HEK293 (cell line): Measurements from ENCODE around the gene ACSL3.

ENCODE experiments used
- CTCF ChIA-PET: fragments of 350-600 bp; formaldehyde crosslinking; extraction: SDS; loops from one replicate; lab custom pipeline; 2021; ENCODE audit warnings: antibody characterized with exemption; lab: Yijun Ruan, JAX
- POLR2A ChIA-PET: fragments of 300-600 bp; formaldehyde crosslinking; extraction: SDS; loops from one replicate; lab custom pipeline; 2020; ENCODE audit warnings: antibody characterized with exemption, inconsistent platforms; lab: Yijun Ruan, JAX
- H3K27ac ChIP-seq: fragments of 200-500 bp; sonication (Bioruptor generic); 2 replicates; pipeline ENCODE4 v1.5.1; 2014; ENCODE audit warnings: low read depth, low read length, control low read depth, inconsistent platforms; ENCODE audit errors: extremely low read depth
- H3K36me3 ChIP-seq, 2 experiments: fragments of 200-500 bp in 1 of 2; sonication (Bioruptor generic) in 1 of 2; 1 replicate in 1 of 2; 2 replicates in 1 of 2; pipeline ENCODE4 v1.5.1; 2014 to 2017; ENCODE audit warnings: inconsistent platforms in 2 of 2, low read length in 2 of 2; ENCODE audit not compliant: control insufficient read depth in 2 of 2, insufficient read depth in 1 of 2
- H3K4me1 ChIP-seq: fragments of 200-500 bp; sonication (Bioruptor generic); 2 replicates; pipeline ENCODE4 v1.5.1; 2014; ENCODE audit warnings: mild to moderate bottlenecking, low read length, inconsistent platforms; ENCODE audit not compliant: control insufficient read depth, insufficient read depth
- H3K4me3 ChIP-seq: 2 replicates; pipeline ENCODE4 v1.5.1; 2011; ENCODE audit warnings: low read depth, mild to moderate bottlenecking, control low read depth, low read length, moderate library complexity
- H3K9me3 ChIP-seq: fragments of 200-500 bp; sonication (Bioruptor generic); 2 replicates; pipeline ENCODE4 v1.5.1; 2014; ENCODE audit warnings: low read depth, low read length, inconsistent platforms; ENCODE audit not compliant: control insufficient read depth, insufficient read depth
- HOXC10 ChIP-seq: sonication (generic); formaldehyde crosslinking; IDR thresholded peaks from 2 replicates; pipeline ENCODE4 v1.8.1; 2023; ENCODE audit warnings: mild to moderate bottlenecking, missing genetic modification reagents
- KLF9 ChIP-seq: fragments of 450-650 bp; formaldehyde crosslinking; IDR thresholded peaks from 2 replicates; pipeline ENCODE4 v1.5.1; 2016; ENCODE audit warnings: missing biosample characterization, missing genetic modification characterization, low read depth
- MYNN ChIP-seq: fragments of 450-650 bp; formaldehyde crosslinking; IDR thresholded peaks from 2 replicates; pipeline ENCODE4 v1.5.1; 2016; ENCODE audit warnings: missing biosample characterization, missing genetic modification characterization, borderline replicate concordance
- OSR2 ChIP-seq: fragments of 450-650 bp; formaldehyde crosslinking; IDR thresholded peaks from 2 replicates; pipeline ENCODE4 v1.5.1; 2016; ENCODE audit warnings: missing biosample characterization, missing genetic modification characterization
- OVOL3 ChIP-seq: fragments of 450-650 bp; formaldehyde crosslinking; IDR thresholded peaks from 2 replicates; pipeline ENCODE4 v1.5.1; 2016; ENCODE audit warnings: missing biosample characterization, missing genetic modification characterization
- ZBTB17 ChIP-seq: fragments of 450-650 bp; formaldehyde crosslinking; IDR thresholded peaks from 2 replicates; pipeline ENCODE4 v1.5.1; 2016; ENCODE audit warnings: missing biosample characterization, missing genetic modification characterization
- ZNF140 ChIP-seq: fragments of 450-650 bp; formaldehyde crosslinking; IDR thresholded peaks from 2 replicates; pipeline ENCODE4 v1.5.1; 2016; ENCODE audit warnings: missing biosample characterization, missing genetic modification characterization
- ZNF324 ChIP-seq: fragments of 450-650 bp; formaldehyde crosslinking; IDR thresholded peaks from 2 replicates; pipeline ENCODE4 v1.5.1; 2016; ENCODE audit warnings: missing biosample characterization, missing genetic modification characterization
- ZNF426 ChIP-seq: fragments of 450-650 bp; formaldehyde crosslinking; IDR thresholded peaks from 2 replicates; pipeline ENCODE4 v1.5.1; 2017; ENCODE audit warnings: missing biosample characterization, missing genetic modification characterization, mild to moderate bottlenecking, inconsistent platforms, moderate library complexity
- ZNF558 ChIP-seq: fragments of 450-650 bp; formaldehyde crosslinking; IDR thresholded peaks from 2 replicates; pipeline ENCODE4 v1.5.1; 2016; ENCODE audit warnings: missing biosample characterization, missing genetic modification characterization
- ZNF571 ChIP-seq: fragments of 450-650 bp; formaldehyde crosslinking; IDR thresholded peaks from 2 replicates; pipeline ENCODE4 v1.5.0; 2017; ENCODE audit warnings: missing biosample characterization, missing genetic modification characterization
- ZNF660 ChIP-seq: fragments of 450-650 bp; IDR thresholded peaks from 2 replicates; pipeline ENCODE4 v1.5.1; 2018; ENCODE audit warnings: missing biosample characterization, mild to moderate bottlenecking, missing genetic modification characterization
- ZNF677 ChIP-seq: fragments of 450-650 bp; IDR thresholded peaks from 2 replicates; pipeline ENCODE4 v1.5.0; 2018; ENCODE audit warnings: missing biosample characterization, mild to moderate bottlenecking, missing genetic modification characterization, moderate library complexity
- ZNF843 ChIP-seq: fragments of 450-650 bp; formaldehyde crosslinking; IDR thresholded peaks from 2 replicates; pipeline ENCODE4 v1.5.1; 2016; ENCODE audit warnings: missing biosample characterization, missing genetic modification characterization
- TF ChIP-seq, protein P1 (sequence below): fragments of 450-650 bp; formaldehyde crosslinking; IDR thresholded peaks from 2 replicates; pipeline ENCODE4; 2016; ENCODE audit warnings: missing biosample characterization, missing genetic modification characterization
- TF ChIP-seq, protein P2 (sequence below): fragments of 450-650 bp; formaldehyde crosslinking; IDR thresholded peaks from 2 replicates; pipeline ENCODE4 v1.5.1; 2016; ENCODE audit warnings: missing biosample characterization, missing genetic modification characterization
- TF ChIP-seq, protein P3 (sequence below): fragments of 450-650 bp; formaldehyde crosslinking; IDR thresholded peaks from 2 replicates; pipeline ENCODE4 v1.5.0; 2017; ENCODE audit warnings: missing biosample characterization, missing genetic modification characterization, borderline replicate concordance
- TF ChIP-seq, protein P4 (sequence below): fragments of 450-650 bp; formaldehyde crosslinking; IDR thresholded peaks from 2 replicates; pipeline ENCODE4 v1.5.1; 2016; ENCODE audit warnings: missing biosample characterization, missing genetic modification characterization, borderline replicate concordance

Gene ACSL3

DNA sequence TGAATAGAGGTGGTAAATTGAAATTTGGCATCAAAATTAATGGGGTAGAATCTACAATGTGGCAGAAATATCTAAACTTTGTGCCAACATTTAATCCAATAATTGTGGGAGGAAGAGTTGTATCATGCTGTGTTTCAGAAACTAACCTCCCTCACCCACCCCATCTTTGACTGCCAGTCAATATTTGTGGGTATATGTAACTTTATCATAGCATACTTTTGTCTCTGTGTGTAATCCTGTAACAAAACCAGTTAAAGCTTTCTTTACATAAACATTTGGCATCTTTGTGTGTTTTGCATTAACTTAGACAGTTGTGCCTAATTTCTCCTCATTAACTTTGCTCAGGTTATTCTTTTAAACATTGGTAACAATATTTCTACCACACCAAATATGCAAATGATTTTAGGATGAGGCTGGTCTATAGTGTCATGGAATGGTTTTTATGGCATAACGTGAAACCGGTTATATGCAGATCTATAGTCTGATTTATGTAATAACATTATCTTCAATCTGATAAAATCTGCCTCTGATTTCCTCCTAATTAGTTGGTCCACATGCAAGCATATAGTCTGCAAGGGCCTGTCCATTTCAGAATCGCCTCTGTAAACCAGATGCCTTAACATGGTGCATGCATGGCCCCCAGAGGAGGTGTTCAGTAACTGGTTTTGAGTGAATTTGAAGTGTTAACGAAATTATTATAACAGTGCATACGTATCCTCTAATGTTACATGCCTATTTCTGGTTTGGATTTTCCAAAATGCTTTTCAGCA, 84.3 kb downstream of the ACSL3 start (continued):
- TF ChIP-seq, protein P1, sequence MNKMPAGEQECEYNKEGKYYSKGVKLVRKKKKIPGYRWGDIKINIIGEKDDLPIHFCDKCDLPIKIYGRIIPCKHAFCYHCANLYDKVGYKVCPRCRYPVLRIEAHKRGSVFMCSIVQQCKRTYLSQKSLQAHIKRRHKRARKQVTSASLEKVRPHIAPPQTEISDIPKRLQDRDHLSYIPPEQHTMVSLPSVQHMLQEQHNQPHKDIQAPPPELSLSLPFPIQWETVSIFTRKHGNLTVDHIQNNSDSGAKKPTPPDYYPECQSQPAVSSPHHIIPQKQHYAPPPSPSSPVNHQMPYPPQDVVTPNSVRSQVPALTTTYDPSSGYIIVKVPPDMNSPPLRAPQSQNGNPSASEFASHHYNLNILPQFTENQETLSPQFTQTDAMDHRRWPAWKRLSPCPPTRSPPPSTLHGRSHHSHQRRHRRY (tag by site-specific recombination), result no peak
- TF ChIP-seq ZNF558 (tag by site-specific recombination), result no peak
- TF ChIP-seq ZNF140 (tag by site-specific recombination), result no peak
- TF ChIP-seq ZNF571 (tag by site-specific recombination), result no peak

DNA sequence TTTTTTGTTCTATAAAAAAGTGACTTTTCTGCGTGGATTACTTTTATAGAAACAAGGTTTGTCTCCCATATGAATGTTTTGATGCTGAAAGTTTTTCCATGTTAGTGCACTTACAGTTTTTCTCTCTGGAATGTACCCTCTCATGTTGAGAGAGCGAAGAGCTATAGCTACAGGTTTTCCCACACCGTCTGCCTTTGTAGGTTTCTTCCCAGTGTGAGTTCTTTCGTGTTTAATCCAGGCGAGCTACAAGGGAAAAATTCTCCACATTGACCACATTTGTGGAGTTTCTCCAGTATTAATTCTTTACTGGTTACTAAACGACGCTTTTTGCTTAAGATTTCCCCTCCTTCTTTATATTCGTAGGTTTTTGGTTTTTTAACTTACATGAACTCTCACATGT, 85.1 kb downstream of the ACSL3 start:
- no peak overlapping the region for H3K27ac ChIP-seq
- ChIA-PET CTCF (interaction anchor here (0.9 kb wide), 1 partner anchor 11 kb away, joined by 3 read pairs; no protein-coding TSS in a partner anchor), POLR2A (no interaction called here)
- no peak overlapping the region for H3K4me3 ChIP-seq
- TF ChIP-seq ZNF677 (tag by site-specific recombination) (no peak), MYNN (tag by site-specific recombination) (no peak), ZNF843 (no peak), OSR2 (tag by site-specific recombination) (no peak), HOXC10 (CRISPR knock-in tag) (no peak), KLF9 (tag by site-specific recombination) (no peak), ZNF324 (tag by site-specific recombination) (no peak)
- TF ChIP-seq, protein P2, sequence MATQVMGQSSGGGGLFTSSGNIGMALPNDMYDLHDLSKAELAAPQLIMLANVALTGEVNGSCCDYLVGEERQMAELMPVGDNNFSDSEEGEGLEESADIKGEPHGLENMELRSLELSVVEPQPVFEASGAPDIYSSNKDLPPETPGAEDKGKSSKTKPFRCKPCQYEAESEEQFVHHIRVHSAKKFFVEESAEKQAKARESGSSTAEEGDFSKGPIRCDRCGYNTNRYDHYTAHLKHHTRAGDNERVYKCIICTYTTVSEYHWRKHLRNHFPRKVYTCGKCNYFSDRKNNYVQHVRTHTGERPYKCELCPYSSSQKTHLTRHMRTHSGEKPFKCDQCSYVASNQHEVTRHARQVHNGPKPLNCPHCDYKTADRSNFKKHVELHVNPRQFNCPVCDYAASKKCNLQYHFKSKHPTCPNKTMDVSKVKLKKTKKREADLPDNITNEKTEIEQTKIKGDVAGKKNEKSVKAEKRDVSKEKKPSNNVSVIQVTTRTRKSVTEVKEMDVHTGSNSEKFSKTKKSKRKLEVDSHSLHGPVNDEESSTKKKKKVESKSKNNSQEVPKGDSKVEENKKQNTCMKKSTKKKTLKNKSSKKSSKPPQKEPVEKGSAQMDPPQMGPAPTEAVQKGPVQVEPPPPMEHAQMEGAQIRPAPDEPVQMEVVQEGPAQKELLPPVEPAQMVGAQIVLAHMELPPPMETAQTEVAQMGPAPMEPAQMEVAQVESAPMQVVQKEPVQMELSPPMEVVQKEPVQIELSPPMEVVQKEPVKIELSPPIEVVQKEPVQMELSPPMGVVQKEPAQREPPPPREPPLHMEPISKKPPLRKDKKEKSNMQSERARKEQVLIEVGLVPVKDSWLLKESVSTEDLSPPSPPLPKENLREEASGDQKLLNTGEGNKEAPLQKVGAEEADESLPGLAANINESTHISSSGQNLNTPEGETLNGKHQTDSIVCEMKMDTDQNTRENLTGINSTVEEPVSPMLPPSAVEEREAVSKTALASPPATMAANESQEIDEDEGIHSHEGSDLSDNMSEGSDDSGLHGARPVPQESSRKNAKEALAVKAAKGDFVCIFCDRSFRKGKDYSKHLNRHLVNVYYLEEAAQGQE (tag by site-specific recombination), result no peak
- TF ChIP-seq, protein P3, sequence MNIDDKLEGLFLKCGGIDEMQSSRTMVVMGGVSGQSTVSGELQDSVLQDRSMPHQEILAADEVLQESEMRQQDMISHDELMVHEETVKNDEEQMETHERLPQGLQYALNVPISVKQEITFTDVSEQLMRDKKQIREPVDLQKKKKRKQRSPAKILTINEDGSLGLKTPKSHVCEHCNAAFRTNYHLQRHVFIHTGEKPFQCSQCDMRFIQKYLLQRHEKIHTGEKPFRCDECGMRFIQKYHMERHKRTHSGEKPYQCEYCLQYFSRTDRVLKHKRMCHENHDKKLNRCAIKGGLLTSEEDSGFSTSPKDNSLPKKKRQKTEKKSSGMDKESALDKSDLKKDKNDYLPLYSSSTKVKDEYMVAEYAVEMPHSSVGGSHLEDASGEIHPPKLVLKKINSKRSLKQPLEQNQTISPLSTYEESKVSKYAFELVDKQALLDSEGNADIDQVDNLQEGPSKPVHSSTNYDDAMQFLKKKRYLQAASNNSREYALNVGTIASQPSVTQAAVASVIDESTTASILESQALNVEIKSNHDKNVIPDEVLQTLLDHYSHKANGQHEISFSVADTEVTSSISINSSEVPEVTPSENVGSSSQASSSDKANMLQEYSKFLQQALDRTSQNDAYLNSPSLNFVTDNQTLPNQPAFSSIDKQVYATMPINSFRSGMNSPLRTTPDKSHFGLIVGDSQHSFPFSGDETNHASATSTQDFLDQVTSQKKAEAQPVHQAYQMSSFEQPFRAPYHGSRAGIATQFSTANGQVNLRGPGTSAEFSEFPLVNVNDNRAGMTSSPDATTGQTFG (tag by site-specific recombination), result no peak
- peaks cover 5 to 6% of the 10 kb centered on the region in 2 experiments for H3K36me3 ChIP-seq
- H3K4me1 ChIP-seq, result no peaks in the 10 kb centered on the region
- H3K9me3 ChIP-seq, result no peaks in the 10 kb centered on the region

DNA sequence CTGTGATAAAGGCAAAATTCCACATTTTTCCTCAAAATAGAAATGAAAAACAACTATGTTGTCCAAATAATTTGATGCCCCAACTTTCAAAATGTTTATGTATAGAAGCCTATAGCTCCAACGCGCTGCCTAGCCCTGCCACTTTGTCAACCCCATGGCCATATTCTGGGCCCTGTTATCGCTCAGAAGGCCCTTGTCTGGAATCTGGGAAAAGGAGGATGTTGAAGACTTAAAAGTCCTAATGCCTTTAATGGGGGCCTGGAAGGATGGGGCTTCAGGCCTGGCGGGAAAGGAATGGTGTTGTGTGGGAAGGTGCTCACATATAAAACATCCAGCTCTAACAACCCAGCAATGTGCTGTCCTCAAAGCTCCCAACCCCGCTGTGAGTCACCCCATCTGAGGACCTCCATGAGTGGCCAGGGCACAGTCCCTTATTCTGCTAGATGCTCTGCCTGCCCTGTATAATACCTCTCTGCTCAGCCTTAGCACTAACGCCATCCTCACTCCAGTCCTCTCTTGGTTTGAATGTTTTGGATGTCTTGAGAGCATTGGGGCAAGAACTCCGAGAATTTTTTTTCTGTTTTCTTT, 86.0 kb downstream of the ACSL3 start:
- H3K4me1 ChIP-seq, result no peaks in the 10 kb centered on the region
- no peaks in the 10 kb centered on the region for H3K9me3 ChIP-seq
- peaks cover 0 to 3% of the 10 kb centered on the region in 2 experiments; a peak in 1 of 3 replicates for H3K36me3 ChIP-seq
- ChIA-PET CTCF (interaction anchor here (0.6 kb wide), 1 partner anchor 333 kb away, joined by 5 read pairs; no protein-coding TSS in a partner anchor), POLR2A (no interaction called here)
- no peak overlapping the region for H3K4me3 ChIP-seq
- H3K27ac ChIP-seq, result no peak overlapping the region
- TF ChIP-seq ZBTB17 (no peak), ZNF660 (tag by site-specific recombination) (no peak), ZNF426 (tag by site-specific recombination) (no peak), OVOL3 (tag by site-specific recombination) (no peak)
- TF ChIP-seq, protein P4, sequence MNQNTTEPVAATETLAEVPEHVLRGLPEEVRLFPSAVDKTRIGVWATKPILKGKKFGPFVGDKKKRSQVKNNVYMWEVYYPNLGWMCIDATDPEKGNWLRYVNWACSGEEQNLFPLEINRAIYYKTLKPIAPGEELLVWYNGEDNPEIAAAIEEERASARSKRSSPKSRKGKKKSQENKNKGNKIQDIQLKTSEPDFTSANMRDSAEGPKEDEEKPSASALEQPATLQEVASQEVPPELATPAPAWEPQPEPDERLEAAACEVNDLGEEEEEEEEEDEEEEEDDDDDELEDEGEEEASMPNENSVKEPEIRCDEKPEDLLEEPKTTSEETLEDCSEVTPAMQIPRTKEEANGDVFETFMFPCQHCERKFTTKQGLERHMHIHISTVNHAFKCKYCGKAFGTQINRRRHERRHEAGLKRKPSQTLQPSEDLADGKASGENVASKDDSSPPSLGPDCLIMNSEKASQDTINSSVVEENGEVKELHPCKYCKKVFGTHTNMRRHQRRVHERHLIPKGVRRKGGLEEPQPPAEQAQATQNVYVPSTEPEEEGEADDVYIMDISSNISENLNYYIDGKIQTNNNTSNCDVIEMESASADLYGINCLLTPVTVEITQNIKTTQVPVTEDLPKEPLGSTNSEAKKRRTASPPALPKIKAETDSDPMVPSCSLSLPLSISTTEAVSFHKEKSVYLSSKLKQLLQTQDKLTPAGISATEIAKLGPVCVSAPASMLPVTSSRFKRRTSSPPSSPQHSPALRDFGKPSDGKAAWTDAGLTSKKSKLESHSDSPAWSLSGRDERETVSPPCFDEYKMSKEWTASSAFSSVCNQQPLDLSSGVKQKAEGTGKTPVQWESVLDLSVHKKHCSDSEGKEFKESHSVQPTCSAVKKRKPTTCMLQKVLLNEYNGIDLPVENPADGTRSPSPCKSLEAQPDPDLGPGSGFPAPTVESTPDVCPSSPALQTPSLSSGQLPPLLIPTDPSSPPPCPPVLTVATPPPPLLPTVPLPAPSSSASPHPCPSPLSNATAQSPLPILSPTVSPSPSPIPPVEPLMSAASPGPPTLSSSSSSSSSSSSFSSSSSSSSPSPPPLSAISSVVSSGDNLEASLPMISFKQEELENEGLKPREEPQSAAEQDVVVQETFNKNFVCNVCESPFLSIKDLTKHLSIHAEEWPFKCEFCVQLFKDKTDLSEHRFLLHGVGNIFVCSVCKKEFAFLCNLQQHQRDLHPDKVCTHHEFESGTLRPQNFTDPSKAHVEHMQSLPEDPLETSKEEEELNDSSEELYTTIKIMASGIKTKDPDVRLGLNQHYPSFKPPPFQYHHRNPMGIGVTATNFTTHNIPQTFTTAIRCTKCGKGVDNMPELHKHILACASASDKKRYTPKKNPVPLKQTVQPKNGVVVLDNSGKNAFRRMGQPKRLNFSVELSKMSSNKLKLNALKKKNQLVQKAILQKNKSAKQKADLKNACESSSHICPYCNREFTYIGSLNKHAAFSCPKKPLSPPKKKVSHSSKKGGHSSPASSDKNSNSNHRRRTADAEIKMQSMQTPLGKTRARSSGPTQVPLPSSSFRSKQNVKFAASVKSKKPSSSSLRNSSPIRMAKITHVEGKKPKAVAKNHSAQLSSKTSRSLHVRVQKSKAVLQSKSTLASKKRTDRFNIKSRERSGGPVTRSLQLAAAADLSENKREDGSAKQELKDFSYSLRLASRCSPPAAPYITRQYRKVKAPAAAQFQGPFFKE (tag by site-specific recombination), result no peak
